ENCODE measurements around the gene SLC24A4.
A peak's percentile ranks its signal among the peaks of the same experiment; 100 is the strongest.

Gene SLC24A4

DNA sequence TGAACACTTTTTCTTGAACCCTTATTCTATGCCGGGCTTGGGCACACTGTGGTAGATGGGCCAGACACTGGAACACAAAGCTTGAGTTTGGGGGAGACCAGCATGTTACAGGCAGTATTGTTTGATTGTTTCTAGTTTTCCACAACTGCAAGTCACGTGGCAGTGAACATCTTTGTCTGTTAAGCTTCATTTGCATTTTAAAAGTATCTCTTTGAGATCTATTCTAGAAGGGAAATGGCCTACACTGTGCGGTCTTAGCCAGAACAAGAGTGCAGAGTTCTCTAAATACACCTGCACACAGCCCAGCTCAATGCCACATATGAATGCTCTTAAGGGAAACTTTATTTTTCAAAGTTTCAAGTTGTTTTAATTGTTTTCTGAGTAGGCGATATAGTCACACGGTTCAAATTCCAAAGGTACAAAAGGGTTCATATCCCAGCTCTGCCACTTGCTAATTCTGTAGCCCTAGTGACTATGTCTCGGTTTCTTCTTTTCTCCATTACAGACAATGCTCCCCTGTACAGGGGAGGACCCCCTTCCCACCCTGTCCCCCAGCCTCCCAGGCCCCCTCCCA, 215.5 kb downstream of the SLC24A4 start:
- no peak for DNase-seq

DNA sequence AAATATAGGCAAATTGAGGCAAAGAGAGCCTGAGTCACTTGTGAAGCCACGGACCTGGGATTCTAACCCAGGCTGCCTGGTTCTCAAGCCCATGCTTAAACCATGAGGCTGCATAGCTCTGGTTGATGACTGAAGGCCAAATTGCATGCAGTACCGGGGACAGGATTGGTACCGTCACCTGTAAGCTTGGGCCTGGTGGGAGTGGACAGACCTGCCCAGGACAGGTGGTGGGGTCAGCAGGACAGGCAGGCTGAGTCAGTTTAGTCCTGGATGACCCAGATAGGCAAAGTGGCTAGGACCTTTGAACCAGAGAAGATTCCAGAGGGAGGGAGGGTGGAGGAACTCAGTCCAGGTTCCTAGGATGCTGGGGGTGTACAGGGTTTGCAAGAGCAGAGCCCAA, 216.5 kb downstream of the SLC24A4 start:
- no peak for DNase-seq

DNA sequence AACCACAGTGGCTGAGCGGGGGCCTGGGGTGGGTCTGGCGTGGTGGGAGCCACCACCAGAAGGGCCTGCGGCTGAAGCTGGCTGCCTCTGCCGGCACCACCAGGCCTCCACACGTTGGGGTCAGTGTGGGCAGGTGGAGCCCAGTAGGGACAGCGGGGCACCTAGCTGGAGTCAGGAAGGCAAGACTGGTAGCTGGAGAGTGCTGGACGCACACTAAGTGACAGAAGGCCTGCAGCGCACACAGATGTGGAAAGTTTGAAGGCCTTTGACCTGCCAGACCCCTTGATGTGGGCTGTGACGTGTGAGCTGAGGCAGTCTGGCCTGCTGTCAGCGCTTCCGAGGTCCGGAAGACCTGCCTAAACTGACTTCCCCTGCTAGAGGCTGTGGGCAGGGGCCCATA, 216.9 kb downstream of the SLC24A4 start:
- no peak for DNase-seq

DNA sequence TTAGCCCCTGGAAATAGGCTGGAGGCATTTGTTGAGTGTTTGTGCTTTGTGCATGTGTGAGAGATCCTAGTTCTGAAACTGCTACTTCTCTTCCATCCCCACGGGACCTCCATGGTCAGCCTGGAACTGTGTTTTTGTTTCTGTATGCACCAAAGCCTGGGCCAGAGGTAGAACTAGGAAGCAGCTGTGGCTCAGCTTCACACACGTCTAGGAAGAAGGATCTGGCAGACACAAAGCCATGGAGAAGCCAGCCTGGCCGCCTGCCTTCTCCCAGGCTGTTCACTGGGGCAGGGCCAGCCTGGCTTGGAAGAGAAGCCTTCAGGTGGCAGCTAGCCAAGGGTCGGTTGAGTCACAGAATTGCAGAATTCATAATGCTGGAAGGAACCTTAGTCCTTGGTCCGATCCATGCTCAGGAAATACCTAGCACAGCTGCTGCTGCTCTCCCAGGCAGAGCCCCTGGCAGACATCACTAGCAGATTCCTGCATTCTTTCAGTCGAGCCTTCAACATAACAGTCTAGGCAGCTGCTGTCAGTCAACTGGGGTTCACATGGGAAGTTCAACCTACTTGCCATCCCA, 217.6 kb downstream of the SLC24A4 start:
- peak in 28 of 56 donors; percentile 12 to 68 (median 33) for DNase-seq

DNA sequence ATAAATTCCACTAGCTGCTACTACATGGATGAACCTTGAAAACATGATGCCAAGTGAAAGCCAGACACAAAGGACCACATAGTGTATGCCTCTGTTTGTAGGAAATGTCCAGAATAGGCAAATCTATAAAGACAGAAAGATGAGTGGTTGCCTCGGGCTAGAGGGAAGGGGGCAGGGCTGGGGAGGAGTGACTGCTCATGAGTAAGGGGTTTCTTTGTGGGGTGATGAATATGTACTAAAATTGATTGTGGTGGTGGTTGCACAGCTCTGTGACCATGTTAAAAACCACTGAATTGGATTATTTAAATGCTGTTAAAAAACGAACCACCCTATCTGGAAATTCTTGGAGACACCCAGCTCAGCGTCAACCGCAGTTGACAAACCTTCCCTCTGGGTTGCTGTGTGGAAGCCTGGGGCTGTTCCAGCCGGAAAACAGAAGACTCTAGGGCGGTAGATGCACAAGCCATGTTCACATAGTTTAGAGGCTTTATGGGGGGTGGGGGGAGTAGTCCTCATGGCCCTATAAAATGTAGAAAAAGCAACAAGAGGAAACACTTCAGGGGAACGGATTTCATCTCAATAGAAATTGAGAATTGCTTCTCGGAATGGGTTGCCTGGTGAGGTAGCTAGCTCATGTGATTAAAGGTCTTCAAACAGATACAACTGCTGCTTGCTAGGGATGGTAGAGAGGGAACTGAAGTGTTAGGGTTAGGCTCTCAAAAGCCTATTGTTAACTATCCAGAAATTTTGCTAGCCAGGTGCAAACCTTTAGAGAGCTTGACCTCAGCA, 220.0 kb downstream of the SLC24A4 start:
- no peak for DNase-seq

DNA sequence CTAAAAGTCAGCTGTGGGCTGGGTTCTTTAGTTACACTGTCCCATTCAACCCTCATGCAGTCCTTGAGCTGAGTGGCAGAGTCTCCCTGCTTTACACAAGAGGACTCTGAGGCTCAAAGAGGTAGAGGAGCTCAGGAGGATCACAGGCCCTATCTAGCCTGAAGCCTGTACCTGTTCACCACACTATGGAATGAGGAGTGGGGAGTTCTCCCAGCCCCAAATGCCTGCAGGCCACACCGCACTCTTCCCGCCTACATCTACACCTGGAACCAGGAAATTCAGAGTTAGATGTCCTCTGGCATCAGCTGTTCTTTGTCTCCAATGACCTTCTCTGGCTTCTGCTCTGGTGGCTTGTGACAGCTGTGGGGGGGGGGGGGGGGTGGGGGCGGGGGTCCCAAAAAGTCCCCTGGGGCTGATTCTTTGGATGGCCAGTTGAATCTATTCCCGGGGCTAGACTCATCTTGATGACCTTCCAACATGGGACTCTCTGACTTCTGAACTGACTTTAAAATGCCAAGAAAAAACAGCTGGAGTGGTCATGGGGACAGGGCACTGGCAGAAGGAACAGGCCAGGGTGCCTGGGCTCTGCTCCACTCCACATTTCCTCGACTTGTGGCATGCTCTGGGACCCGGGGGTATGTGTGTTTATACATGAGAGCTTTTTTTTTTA, 221.2 kb downstream of the SLC24A4 start:
- no peak for DNase-seq

DNA sequence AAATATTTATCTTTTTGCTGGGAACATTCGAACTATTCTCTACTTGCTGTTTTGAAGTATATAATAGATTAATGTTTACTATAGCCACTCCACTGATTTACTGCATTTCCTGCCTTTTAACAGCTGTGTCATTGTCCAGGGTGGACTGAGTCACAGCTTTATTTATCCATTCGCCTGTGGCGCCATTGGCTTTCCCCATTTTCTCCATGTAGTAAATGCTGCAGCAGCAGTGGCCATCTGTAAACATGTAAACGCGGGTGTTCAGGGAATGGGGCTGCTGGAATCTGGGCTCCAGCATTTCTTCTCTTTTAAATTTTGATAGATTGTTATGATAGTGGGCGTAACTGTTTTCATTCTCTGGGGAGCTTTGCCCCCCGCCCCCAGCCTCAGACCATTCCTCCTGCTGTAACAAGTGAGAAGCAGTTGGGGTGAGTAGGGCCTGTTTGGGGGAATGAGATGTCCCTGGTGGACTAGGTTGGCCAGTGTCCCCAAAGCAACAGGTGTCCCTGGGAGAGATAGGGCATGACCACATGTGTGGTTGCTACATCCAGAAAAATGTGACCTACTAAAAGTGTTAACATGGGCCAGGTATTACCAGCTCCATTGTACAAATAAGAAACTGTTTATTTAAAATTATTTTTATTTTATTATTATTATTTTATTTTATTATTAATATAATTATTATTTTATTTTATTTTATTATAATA, 223.5 kb downstream of the SLC24A4 start:
- DNase-seq, result no peak

DNA sequence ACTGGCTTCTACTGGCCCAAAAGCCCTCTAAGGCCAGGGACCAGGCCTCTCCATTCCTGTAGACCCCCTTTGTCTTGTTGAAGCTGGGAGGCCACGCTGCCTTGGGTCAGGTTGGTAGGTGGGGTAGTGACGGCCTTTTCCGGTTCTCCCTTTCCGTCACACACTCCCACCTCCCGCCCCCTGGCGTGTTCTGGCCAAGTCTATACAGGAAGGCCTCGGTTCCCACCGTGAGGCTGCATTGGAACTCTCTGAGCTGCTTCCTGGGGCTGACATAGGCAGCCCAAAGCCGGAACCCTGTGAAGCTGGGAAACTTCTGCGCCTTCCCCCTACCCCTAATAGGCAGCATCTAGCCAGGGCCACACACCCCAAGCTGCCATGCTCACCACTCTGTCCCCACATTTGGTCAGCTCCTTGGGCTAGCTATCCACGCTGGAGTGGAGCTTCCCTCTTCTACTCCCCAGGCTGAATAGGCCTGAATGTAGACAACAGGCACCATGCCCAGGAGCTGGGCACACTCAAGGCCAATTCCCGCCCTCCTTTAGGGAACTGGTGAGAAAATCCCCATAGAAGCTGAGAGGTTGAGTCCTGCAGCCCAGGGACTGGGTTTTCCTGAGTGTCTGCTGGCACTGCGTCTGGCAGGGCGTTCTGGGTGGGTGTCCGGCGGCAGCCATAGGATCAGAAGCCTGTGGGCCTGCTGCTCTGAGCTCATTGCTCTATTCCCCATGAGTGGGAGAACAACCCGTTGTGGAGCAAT, 226.3 kb downstream of the SLC24A4 start:
- DNase-seq, result no peak

DNA sequence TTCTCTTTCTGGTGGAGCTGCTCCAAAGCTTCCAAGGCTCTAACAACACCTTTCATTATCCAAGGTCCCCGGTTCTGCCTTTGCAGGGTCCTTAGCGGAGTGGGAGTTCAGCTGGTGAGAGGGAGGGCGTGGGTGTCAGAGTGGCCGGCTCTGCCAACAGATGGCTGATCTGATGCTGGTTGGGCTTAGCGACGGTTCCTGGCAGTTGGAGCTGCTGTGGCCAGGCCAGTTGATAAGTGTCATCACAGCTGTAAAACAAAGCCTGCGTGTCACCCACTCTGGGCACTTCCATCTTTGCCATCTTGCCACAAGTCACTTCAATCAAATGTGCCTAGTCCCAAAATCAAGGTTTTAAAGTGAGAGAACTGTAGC, 226.9 kb downstream of the SLC24A4 start:
- DNase-seq, result peak in 2 of 56 donors; percentile 19 to 21
